ENCODE results near the gene TMEM108.

Gene TMEM108

GRCh38 chr3:133167340-133168024 lies 129.3 kb downstream of the TMEM108 start:
- DNase-seq (ENCODE audit: low spot score) = no peak

- no peak for DNase-seq (ENCODE audit: low spot score)
Observed at GRCh38 chr3:133168025-133168401, 129.8 kb downstream of the TMEM108 start.

- no peak for DNase-seq (ENCODE audit: low spot score)
Observed at GRCh38 chr3:133169331-133170068, 131.3 kb downstream of the TMEM108 start.

- no peak for DNase-seq (ENCODE audit: low spot score)
Observed at GRCh38 chr3:133171831-133172230, 133.6 kb downstream of the TMEM108 start.

GRCh38 chr3:133181392-133182150 lies 143.4 kb downstream of the TMEM108 start:
- no peak for DNase-seq (ENCODE audit: low spot score)

DNA sequence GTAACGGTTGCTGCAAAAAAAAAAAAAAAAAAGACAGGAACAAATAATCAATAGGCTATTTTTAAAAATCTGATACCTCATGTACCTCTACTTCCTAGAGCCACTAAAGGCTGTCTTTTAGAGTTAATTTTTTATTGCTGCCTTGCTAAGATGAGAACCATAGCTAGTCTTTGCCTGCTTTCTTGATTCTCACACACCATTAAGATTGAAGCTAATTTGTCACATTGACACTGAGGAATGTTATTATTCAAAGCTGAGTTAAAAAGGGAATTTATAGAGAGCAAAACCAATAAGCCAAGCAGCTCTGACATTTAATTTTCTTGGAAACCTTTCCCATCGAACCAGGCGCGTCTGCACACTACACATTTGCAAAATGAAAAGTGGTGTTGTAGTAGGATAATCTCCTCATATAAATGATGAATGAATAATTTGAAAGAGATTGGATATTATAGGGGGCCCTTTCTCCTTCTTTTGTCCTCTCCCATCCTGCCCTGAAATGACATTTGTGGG lies 149.7 kb downstream of the TMEM108 start:
- DNase-seq (ENCODE audit: low spot score) = no peak

DNA sequence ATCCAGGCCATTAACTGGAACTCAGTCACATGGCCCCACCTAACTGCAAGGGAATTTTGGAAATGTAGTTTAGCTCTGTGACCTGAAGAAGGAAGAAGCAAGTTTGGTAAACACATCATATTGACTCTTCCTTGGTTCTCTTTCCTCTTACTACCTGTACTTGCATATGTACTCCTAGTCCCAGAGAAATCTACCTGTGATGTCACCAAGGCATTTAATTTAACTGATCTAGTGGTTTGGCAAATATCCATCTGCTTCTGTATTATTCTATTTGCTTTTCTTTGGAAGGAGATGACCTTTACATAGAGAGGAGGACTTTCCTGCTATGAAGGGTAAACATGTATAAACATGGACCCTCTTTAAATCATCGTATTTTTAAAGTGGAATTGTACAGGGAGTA lies 150.8 kb downstream of the TMEM108 start:
- DNase-seq (ENCODE audit: low spot score) = no peak

DNA sequence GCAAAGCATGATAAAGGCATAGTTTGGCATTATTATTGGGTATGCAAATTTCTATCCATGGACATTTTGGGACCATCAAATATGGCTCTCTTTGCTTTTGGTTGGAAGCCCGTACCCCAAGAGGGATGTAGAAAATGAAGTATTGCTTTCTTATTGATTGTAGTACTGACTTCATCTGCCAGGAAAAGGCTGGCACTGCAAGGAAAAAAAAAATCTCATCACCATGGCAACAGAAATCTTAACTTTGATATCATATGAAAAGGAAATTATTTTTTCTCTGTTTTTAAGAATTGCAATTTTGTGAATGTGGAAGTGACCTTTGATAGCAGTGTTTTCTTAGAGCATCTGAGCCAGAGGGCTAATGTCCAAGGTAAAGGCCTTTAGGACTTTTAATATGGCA lies 151.7 kb downstream of the TMEM108 start:
- DNase-seq (ENCODE audit: low spot score) = no peak

GRCh38 chr3:133191818-133192217 lies 153.6 kb downstream of the TMEM108 start:
- no peak for DNase-seq (ENCODE audit: low spot score)

GRCh38 chr3:133192363-133192945 lies 154.3 kb downstream of the TMEM108 start:
- DNase-seq (ENCODE audit: low spot score) = no peak

DNA sequence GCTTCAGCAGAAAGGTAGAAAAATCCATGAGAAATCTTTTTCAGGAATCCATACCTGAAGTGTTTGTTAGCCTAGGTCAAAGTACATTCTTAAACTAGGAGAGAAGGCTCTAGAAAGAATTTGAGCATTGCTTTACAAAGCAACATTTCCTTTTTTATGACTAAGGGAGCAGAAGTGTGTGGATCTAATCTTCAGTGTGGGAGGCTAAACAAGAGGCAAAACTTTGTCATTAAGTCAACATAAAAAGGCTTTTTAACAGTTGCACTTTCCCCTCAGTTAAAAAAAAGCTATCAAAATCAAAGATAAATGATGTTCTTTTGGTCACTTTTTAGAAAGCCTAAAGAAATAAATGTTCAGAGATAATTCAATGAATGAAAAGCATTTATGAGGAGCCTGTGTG lies 154.8 kb downstream of the TMEM108 start:
- DNase-seq (ENCODE audit: low spot score) = no peak

DNA sequence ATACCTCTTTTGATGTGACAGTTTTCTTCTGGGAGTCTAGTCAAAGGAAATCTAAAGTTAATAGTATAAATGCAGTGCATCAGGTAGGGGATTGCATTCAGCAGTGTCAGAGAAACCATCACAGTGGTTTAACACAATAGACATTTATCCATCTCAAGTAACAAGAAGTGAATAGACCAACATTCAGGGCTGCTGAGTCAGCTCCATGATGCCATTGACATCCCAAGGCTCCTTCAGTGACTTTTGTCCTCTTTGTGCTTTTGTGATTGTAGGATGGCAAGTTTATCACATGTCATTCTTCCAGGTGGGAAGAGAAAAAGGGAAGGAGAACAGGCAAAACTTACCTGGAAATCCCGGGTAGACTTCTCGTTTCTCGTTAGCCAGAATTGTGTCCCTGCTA lies 158.3 kb downstream of the TMEM108 start:
- DNase-seq (ENCODE audit: low spot score) = no peak

- DNase-seq (ENCODE audit: low spot score) = no peak
Observed at GRCh38 chr3:133197619-133198018, 159.4 kb downstream of the TMEM108 start.

DNA sequence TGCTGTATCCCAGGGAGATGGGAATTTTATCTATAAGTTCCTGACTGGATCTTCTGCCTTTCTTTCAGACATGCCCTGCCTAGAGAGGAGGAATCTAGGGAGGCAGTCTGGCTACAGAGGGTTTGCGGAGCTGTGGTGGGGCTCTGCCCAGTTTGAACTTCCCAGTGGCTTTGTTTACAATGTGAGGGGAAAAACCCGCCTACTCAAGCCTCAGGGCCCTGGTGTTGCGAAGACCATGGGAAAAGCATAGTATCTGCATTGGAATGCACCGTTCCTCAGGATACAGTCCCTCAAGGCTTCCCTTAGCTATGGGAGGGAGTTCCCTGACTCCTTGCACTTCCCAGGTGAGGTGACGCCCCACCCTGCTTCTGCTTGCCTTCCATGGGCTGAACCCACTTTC lies 168.7 kb downstream of the TMEM108 start:
- DNase-seq (ENCODE audit: low spot score) = no peak

DNA sequence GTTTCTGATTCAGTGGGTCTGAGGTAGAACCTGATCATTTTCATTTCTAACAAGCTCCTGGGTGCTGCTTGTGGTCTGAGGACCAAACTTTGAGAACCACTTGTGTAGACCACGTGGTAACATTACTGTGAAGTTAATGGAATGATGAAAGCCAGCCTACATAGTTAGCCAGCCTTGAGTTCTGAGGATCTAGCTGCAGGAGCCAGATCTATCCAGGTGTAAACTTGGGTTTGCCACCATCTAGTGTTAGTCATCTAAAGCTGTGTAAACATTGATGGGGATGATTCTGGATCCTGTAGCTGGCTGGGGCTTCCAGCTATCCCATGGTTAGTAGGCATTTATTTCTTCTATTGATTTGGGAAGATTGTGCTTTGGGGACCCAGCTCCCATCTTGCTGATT lies 170.0 kb downstream of the TMEM108 start:
- peak; percentile 8 for DNase-seq (ENCODE audit: low spot score)

- no peak for DNase-seq (ENCODE audit: low spot score)
Observed at GRCh38 chr3:133209871-133210550, 171.8 kb downstream of the TMEM108 start.

- DNase-seq (ENCODE audit: low spot score) = no peak
Observed at GRCh38 chr3:133210656-133211055, 172.5 kb downstream of the TMEM108 start.

GRCh38 chr3:133211449-133211848 lies 173.3 kb downstream of the TMEM108 start:
- peak; percentile 2 for DNase-seq (ENCODE audit: low spot score)

DNA sequence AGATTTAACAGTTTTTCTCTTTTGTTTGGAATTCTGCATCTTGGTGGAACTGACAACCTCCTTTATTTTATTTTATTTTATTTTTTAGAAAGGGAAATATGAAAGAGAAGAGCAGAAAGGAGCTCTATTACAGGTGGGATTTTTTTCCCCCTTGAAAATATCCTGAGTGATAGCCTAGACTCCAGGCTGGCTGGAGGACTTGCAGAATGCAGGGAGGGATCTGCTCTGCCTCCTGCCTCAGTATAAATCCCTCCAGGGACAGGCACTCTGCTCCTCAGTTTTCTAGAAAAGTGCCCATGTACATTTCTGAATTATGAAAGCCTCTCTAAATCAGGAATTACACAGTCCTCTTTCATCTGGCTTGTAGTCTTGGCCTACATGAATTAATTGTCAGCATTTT lies 173.7 kb downstream of the TMEM108 start:
- DNase-seq (ENCODE audit: low spot score) = no peak

DNA sequence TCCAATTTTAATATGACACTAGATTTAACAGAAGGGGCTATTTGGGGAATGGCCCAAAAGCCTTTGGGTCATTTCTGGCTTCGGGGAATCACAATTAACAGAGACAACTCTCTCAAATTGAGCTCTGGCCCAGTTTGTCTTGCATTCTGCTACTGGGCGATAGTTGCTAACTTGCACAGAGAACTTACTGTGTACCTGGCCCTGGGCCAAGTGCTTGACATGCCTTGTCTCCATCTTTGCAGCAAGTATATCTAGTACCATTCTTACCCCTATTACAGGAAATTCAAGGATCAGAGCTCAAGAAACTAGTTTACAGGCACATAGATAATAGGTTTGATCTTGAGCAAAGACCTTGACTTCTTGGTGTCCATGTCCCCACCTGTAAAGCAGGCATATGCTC lies 175.7 kb downstream of the TMEM108 start:
- no peak for DNase-seq (ENCODE audit: low spot score)

DNA sequence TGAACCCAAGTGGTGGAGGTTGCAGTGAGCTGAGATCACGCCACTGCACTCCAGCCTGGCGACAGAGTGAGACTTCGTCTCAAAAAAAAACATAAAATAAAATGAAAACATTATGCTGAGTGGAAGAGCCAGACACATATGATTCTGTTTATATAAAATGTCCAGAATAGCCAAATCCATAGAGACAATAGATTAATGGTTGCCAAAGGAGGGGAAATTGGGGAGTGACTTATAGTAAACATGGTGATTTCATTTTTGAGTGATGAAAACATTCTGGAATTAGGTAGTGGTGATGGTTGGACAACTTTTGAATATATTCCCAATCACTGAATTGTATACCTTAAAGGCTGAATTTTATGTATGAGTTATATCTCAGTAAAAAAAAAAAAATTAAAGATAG lies 189.6 kb downstream of the TMEM108 start:
- DNase-seq (ENCODE audit: low spot score) = no peak

DNA sequence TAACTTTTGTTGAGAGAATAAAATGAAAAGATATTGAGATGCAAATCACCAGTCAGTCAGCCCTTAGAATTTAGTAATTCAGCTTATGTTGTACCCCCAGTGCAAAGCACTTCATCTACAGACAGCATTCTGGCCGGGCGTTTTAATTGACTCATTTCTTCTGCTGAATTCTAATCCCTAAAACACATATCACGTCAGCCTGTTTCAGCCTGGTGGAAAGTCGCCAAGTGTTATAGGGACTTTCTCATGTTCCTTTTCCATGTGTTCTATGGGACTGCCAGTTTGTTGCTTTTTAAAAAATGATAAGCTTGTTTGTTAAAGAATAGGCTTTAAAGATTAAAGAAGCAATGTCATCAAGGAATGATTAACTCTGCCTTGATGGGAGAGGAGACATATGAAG lies 192.0 kb downstream of the TMEM108 start:
- no peak for DNase-seq (ENCODE audit: low spot score)

Data from kidney tubule cell (primary cell).